Tibial nerve (tissue), 4 donors: ENCODE data around the gene SHISA7. TPM values are rescaled to one million over a fixed set of nuclear protein-coding genes. Genes with fewer than 3 reads are reported as not detected.

ENCODE experiments used
- DNase-seq, 2 donors: peaks; one replicate each; pipeline ENCODE4 v3.0.0-alpha.2; 2019; ENCODE audit warnings: low spot score in 2 of 2
- H3K27ac ChIP-seq, 4 donors: fragments of 200-600 bp; sonication (generic) in 3 of 4; one replicate each; pipeline ENCODE4 v1.5.1; 2017 to 2019; ENCODE audit warnings: mild to moderate bottlenecking in 1 of 4
- H3K27me3 ChIP-seq, 2 donors: fragments of 200-600 bp; sonication (generic) in 1 of 2; one replicate each; pipeline versions ENCODE4 v1.5.1 to v1.6.0; 2017 to 2019
- H3K36me3 ChIP-seq, 3 donors: fragments of 200-600 bp; sonication (generic); one replicate each; pipeline ENCODE4 v1.5.1; 2018 to 2019
- H3K4me1 ChIP-seq, 4 donors: fragments of 200-600 bp; sonication (generic) in 3 of 4; one replicate each; pipeline ENCODE4 v1.5.1; 2017 to 2019
- H3K4me3 ChIP-seq, 4 donors: fragments of 200-600 bp; sonication (generic) in 3 of 4; one replicate each; pipeline ENCODE4 v1.5.1; 2017 to 2019; ENCODE audit warnings: mild to moderate bottlenecking in 1 of 4, moderate library complexity in 1 of 4
- H3K9me3 ChIP-seq, 4 donors: fragments of 200-600 bp; sonication (generic) in 3 of 4; one replicate each; pipeline ENCODE4 v1.5.1; 2017 to 2019
- CTCF ChIP-seq, 5 experiments: fragments of 200-600 bp in 3 of 5; fragments of 450-650 bp in 2 of 5; sonication (generic) in 3 of 5; IDR thresholded peaks; one replicate each; pipeline ENCODE4 v1.5.1; 2016 to 2019; ENCODE audit warnings: antibody characterized with exemption in 5 of 5, mild to moderate bottlenecking in 3 of 5, moderate library complexity in 2 of 5
- EP300 ChIP-seq, 2 donors: sonication (generic); formaldehyde crosslinking; IDR thresholded peaks; one replicate each; pipeline ENCODE4 v1.6.1; 2017; ENCODE audit warnings: antibody characterized with exemption in 2 of 2, mild to moderate bottlenecking in 1 of 2
- POLR2A ChIP-seq, 2 donors: fragments of 450-650 bp; IDR thresholded peaks; one replicate each; pipeline ENCODE4 v1.6.1; 2017; ENCODE audit warnings: antibody characterized with exemption in 2 of 2, mild to moderate bottlenecking in 2 of 2, moderate library complexity in 2 of 2
- WGBS, 2 donors: methylation state at CpG; one replicate each; pipeline ENCODE4 v1.1.5; 2018; 5-methylcytosine and 5-hydroxymethylcytosine counted together
- total RNA-seq, 4 donors: library from RNA; depleted of rRNA; stranded (reverse); fragments of >200 nt; gene quantifications; one replicate each; pipeline ENCODE4 v1.1.0, GENCODE V29; 2016

The SHISA7 gene
- total RNA-seq, 4 donors from 2014 or later: 0.42 to 4.1 (median 2.0) TPM

GRCh38 chr19:55486043-55486970 lies 43.2 kb upstream of the SHISA7 start:
- DNase-seq: no peak
- H3K4me3 ChIP-seq: peak overlapping the region in 1 of 4 donors; percentile 12
- peaks cover 0 to 75% (median 44%) of the 10 kb centered on the region in 4 donors for H3K4me1 ChIP-seq

GRCh38 chr19:55485439-55486011 lies 42.4 kb upstream of the SHISA7 start:
- H3K27me3 ChIP-seq: no peaks in the 10 kb centered on the region
- no peak for DNase-seq
- peak overlapping the region; percentile 84 to 97 (median 90) for H3K27ac ChIP-seq
- H3K4me3 ChIP-seq: peak overlapping the region; percentile 44 to 78 (median 61)
- H3K9me3 ChIP-seq: no peaks in the 10 kb centered on the region
- WGBS, 2 donors: 30 to 44% methylated on average over 11 to 15 of the region's 18 CpGs
- TF ChIP-seq POLR2A (IDR thresholded peaks at IDR 0.05): no peak
- no peak for TF ChIP-seq EP300 (IDR thresholded peaks at IDR 0.05)
- no peak for TF ChIP-seq CTCF (IDR thresholded peaks at IDR 0.05)
- H3K4me1 ChIP-seq: peaks cover 0 to 67% (median 39%) of the 10 kb centered on the region in 4 donors
- peaks cover 0 to 31% (median 0%) of the 10 kb centered on the region in 3 donors for H3K36me3 ChIP-seq

More at GRCh38 chr19:55486043-55486970, 43.2 kb upstream of the SHISA7 start:
- H3K9me3 ChIP-seq: no peaks in the 10 kb centered on the region
- TF ChIP-seq POLR2A (IDR thresholded peaks at IDR 0.05) (no peak), CTCF (IDR thresholded peaks at IDR 0.05) (peak in 1 of 5 experiments; percentile 50), EP300 (IDR thresholded peaks at IDR 0.05) (no peak)
- H3K36me3 ChIP-seq: peaks cover 0 to 26% (median 0%) of the 10 kb centered on the region in 3 donors
- peak overlapping the region; percentile 68 to 97 (median 90) for H3K27ac ChIP-seq
- 66 to 69% methylated on average over 21 to 32 of the region's 53 CpGs for WGBS, 2 donors
- H3K27me3 ChIP-seq: no peaks in the 10 kb centered on the region

GRCh38 chr19:55484593-55485438 lies 41.7 kb upstream of the SHISA7 start, which contains the start of gene NAT14:
NAT14 (plus strand) TSS chr19:55485188; CDS start chr19:55485709, 521 bp downstream.
- WGBS, 2 donors: 0% methylated on average over 48 to 62 of the region's 78 CpGs

More at GRCh38 chr19:55484593-55485438, 41.7 kb upstream of the SHISA7 start, which contains the start of gene NAT14:
- H3K27me3 ChIP-seq: no peaks in the 10 kb centered on the region
- DNase-seq: no peak
- H3K36me3 ChIP-seq: peaks cover 0 to 31% (median 0%) of the 10 kb centered on the region in 3 donors
- no peaks in the 10 kb centered on the region for H3K9me3 ChIP-seq
- peak within 1 kb of the TSS; percentile 84 to 97 (median 90) for H3K27ac ChIP-seq
- peak in 1 of 2 donors; percentile 32 for TF ChIP-seq EP300 (IDR thresholded peaks at IDR 0.05)
- TF ChIP-seq POLR2A (IDR thresholded peaks at IDR 0.05): no peak
- no peak for TF ChIP-seq CTCF (IDR thresholded peaks at IDR 0.05)
- H3K4me1 ChIP-seq: peaks cover 0 to 60% (median 39%) of the 10 kb centered on the region in 4 donors
- H3K4me3 ChIP-seq: peak within 1 kb of the TSS; percentile 44 to 78 (median 61)
